ENCODE data around the gene CUEDC1. TPM values are rescaled to one million over a fixed set of nuclear protein-coding genes. Genes with fewer than 3 reads are reported as not detected.

CUEDC1 gene
- total and polyA plus RNA-seq, 2 of the 4 experiments (the other 2 are of a cell fraction): 4.1 to 21.2 TPM

DNA sequence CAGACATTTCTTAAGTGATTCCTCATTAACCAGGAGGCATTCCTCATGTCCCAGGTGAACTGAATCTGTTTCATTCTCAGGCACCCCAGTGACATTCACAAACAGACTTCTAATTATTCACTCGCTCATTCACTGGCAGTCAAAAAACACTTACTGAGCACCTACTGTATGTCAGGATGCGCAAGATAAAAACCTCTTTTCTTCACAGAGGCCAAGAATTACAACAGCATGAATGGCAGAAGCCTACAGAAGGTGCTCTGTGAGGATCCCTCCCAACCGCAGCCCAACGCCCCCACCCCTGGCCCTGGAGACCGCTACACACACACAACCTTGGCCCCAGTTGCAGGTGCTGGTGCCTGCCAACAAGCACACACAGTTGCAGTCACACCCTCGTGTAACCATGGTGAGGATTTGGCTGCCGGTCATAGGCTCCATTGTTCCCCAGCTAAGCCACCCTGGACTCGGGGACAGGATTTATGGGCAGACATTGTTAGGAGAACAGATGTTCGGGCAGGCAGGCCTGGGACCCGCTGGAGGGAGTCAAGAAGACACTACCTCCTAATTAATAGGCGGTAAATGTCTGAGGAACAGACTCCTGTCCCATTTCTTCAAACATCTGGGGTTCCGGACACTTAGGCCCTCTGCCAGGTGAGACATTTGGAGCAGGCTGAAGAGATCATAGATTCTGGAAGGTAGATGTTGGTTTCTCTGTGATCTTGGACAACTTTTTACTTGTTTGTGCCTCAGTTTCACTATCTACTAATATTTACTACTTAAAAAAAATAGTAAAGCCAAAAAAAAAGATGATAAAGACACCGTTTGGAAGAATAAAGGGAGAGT, 43.2 kb downstream of the CUEDC1 start:
- H4K8ac ChIP-seq (ENCODE audit: low read depth in 2 of 2, low read length in 2 of 2): no peak overlapping the region
- H2BK5ac ChIP-seq (ENCODE audit: low read depth, low read length, poor library complexity, severe bottlenecking): no peak overlapping the region
- in situ Hi-C loops (cut with MboI; ENCODE audit: low sequenced_read_pairs) (no loop called here), dilution Hi-C loops (cut with HindIII; ENCODE audit: low sequenced_read_pairs, unreplicated experiment) (no loop called here), intact Hi-C loops (cut with micrococcal nuclease) (no loop called here)
- H3K36me3 ChIP-seq (ENCODE audit: control insufficient read depth, insufficient read depth, low read length): no peaks in the 10 kb centered on the region
- H3K9ac ChIP-seq (ENCODE audit: low read depth, low read length): no peak overlapping the region
- no peak overlapping the region for H4K5ac ChIP-seq (ENCODE audit: low read depth, low read length)
- POLR2A ChIA-PET (ENCODE audit: unreplicated experiment): no interaction called here
- peaks cover 13% of the 10 kb centered on the region for H3K9me1 ChIP-seq (ENCODE audit: insufficient read depth, low read length)
- no peak overlapping the region for H2BK20ac ChIP-seq (ENCODE audit: low read depth, low read length)
- no peak for ATAC-seq (ENCODE audit: low read depth)
- no peak overlapping the region for H3K4me3 ChIP-seq (ENCODE audit: insufficient read depth, low read depth, low read length)
- H3K4me2 ChIP-seq (ENCODE audit: low read depth, low read length): no peak overlapping the region
- DNase-seq: no peak
- H2BK15ac ChIP-seq (ENCODE audit: low read depth, low read length): no peak overlapping the region
- H3K18ac ChIP-seq (ENCODE audit: low read depth, low read length): no peak overlapping the region
- no peak overlapping the region for H3K56ac ChIP-seq (ENCODE audit: extremely low read depth, insufficient read depth, low read length)
- H3K27ac ChIP-seq (ENCODE audit: insufficient read depth, low read length): no peak overlapping the region
- H3K27me3 ChIP-seq (ENCODE audit: control insufficient read depth, insufficient read depth, low read length): no peaks in the 10 kb centered on the region
- H2BK120ac ChIP-seq (ENCODE audit: low read depth, low read length): no peak overlapping the region
- peaks cover 33 to 70% of the 10 kb centered on the region in 2 experiments for H3K79me1 ChIP-seq (ENCODE audit: low read depth in 1 of 2, low read length in 2 of 2)
- no peaks in the 10 kb centered on the region for H3K9me3 ChIP-seq (ENCODE audit: control insufficient read depth, insufficient read depth, low read length)
- H2AK9ac ChIP-seq (replicated peaks; ENCODE audit: low read depth, low read length, poor library complexity): no peak overlapping the region
- no peak overlapping the region for H2AFZ ChIP-seq (replicated peaks; ENCODE audit: low read length, poor library complexity)
- CTCF ChIA-PET: no interaction called here
- BruUV-seq (replicated peaks): no TSS peak
- peaks cover 23% of the 10 kb centered on the region for H4K20me1 ChIP-seq (ENCODE audit: insufficient read depth, low read length)
- H3K14ac ChIP-seq (replicated peaks; ENCODE audit: low read depth, low read length): no peak overlapping the region
- 88% methylated on average over 2 of the region's 13 CpGs; no CpG with 5 or more reads in 1 of the 2 experiments for WGBS, 2 experiments (ENCODE audit: extremely low coverage in 2 of 2, insufficient read length in 1 of 2)
- no peak overlapping the region for H3K23ac ChIP-seq (ENCODE audit: low read depth, low read length)
- H3K4me1 ChIP-seq (ENCODE audit: control insufficient read depth, insufficient read depth, low read length): peaks cover 18% of the 10 kb centered on the region
- H3K4ac ChIP-seq (ENCODE audit: low read depth, low read length): no peak overlapping the region
- no peak for TF ChIP-seq MXI1 (IDR thresholded peaks at IDR 0.05; ENCODE audit: borderline replicate concordance, low read depth, low read length)
- TF ChIP-seq RFX5 (IDR thresholded peaks at IDR 0.05; ENCODE audit: low read depth, low read length): no peak
- TF ChIP-seq POLR2A (IDR thresholded peaks at IDR 0.05; ENCODE audit: low read depth, low read length): no peak
- no peak for TF ChIP-seq NFE2L2 (IDR thresholded peaks at IDR 0.05; ENCODE audit: low read depth, low read length)
- TF ChIP-seq CEBPB (IDR thresholded peaks at IDR 0.05; ENCODE audit: low read depth, low read length): no peak
- no peak for TF ChIP-seq MAFK (IDR thresholded peaks at IDR 0.05; ENCODE audit: low read depth, low read length)
- TF ChIP-seq RAD21 (IDR thresholded peaks at IDR 0.05; ENCODE audit: low read length): no peak
- no peak for TF ChIP-seq SMC3 (IDR thresholded peaks at IDR 0.05; ENCODE audit: low read depth, low read length)
- TF ChIP-seq CHD1 (IDR thresholded peaks at IDR 0.05; ENCODE audit: low read depth, low read length): no peak
- TF ChIP-seq CTCF (conservative IDR thresholded peaks at IDR 0.05; ENCODE audit: low read depth, low read length): no peak
- TF ChIP-seq MAZ (IDR thresholded peaks at IDR 0.05; ENCODE audit: borderline replicate concordance, low read depth, low read length): no peak
- no peak for TF ChIP-seq BHLHE40 (IDR thresholded peaks at IDR 0.05; ENCODE audit: low read depth, low read length)
- TF ChIP-seq, protein P1, sequence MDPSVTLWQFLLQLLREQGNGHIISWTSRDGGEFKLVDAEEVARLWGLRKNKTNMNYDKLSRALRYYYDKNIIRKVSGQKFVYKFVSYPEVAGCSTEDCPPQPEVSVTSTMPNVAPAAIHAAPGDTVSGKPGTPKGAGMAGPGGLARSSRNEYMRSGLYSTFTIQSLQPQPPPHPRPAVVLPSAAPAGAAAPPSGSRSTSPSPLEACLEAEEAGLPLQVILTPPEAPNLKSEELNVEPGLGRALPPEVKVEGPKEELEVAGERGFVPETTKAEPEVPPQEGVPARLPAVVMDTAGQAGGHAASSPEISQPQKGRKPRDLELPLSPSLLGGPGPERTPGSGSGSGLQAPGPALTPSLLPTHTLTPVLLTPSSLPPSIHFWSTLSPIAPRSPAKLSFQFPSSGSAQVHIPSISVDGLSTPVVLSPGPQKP (IDR thresholded peaks at IDR 0.05; ENCODE audit: borderline replicate concordance, low read depth, low read length): no peak
- TF ChIP-seq, protein P2, sequence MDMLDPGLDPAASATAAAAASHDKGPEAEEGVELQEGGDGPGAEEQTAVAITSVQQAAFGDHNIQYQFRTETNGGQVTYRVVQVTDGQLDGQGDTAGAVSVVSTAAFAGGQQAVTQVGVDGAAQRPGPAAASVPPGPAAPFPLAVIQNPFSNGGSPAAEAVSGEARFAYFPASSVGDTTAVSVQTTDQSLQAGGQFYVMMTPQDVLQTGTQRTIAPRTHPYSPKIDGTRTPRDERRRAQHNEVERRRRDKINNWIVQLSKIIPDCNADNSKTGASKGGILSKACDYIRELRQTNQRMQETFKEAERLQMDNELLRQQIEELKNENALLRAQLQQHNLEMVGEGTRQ (IDR thresholded peaks at IDR 0.05; ENCODE audit: low read depth, low read length): no peak
- H2AK5ac ChIP-seq (ENCODE audit: low read depth, low read length): 0 out of 2 replicates have a peak overlapping the region, but pooled peaks have one; percentile 11
- H4K91ac ChIP-seq (ENCODE audit: insufficient read depth, low read depth, low read length): no peak overlapping the region

All from IMR-90 (cell line).